Measurements from ENCODE around the gene CCR6. TPM values are rescaled to one million over a fixed set of nuclear protein-coding genes. Genes with fewer than 3 reads are reported as not detected.

The CCR6 gene
- total and polyA plus RNA-seq, 2 donors (not counting 3 experiments of a cell fraction or from before 2014, with no cell fraction given): not detected

- H3K36me3 ChIP-seq (ENCODE audit: control insufficient read depth in 2 of 2, extremely low read depth in 1 of 2, insufficient read depth in 2 of 2, low read length in 2 of 2): no peaks in the 10 kb centered on the region
- H3K27ac ChIP-seq (ENCODE audit: insufficient read depth, low read depth, low read length): no peak overlapping the region
- H3K9me3 ChIP-seq (replicated peaks; ENCODE audit: control insufficient read depth, insufficient read depth, low read length): no peaks in the 10 kb centered on the region
- no peaks in the 10 kb centered on the region for H3K4me1 ChIP-seq (ENCODE audit: control insufficient read depth, extremely low read depth, insufficient read depth, low read length)
- H3K4me3 ChIP-seq (replicated peaks in 1 of 3; ENCODE audit: insufficient read depth in 1 of 3, low read depth in 1 of 3, low read length in 3 of 3): no peak overlapping the region
- CTCF ChIA-PET: no interaction called here
- no TSS peak for BruUV-seq (replicated peaks)
- DNase-seq (ENCODE audit: low read depth, low spot score) (no peak), FAIRE-seq (no peak)
- H4K20me1 ChIP-seq (replicated peaks; ENCODE audit: control insufficient read depth, extremely low read depth, insufficient read depth, low read length): no peaks in the 10 kb centered on the region
- no peaks in the 10 kb centered on the region for H3K27me3 ChIP-seq (ENCODE audit: control insufficient read depth in 2 of 2, insufficient read depth in 2 of 2, low read length in 2 of 2)
- TF ChIP-seq, protein P1, sequence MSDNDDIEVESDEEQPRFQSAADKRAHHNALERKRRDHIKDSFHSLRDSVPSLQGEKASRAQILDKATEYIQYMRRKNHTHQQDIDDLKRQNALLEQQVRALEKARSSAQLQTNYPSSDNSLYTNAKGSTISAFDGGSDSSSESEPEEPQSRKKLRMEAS (IDR thresholded peaks at IDR 0.05; ENCODE audit: insufficient read depth, insufficient read length): no peak
- TF ChIP-seq GATA2 (IDR thresholded peaks at IDR 0.05; ENCODE audit: insufficient read depth, insufficient read length, low read depth, low read length) (no peak), POLR2AphosphoS5 (IDR thresholded peaks at IDR 0.05; ENCODE audit: insufficient read depth, low read depth, low read length) (no peak), FOS (IDR thresholded peaks at IDR 0.05; ENCODE audit: borderline replicate concordance, insufficient read depth, low read length) (no peak), EZH2 (IDR thresholded peaks at IDR 0.05; ENCODE audit: borderline replicate concordance, low read depth, low read length, severe bottlenecking) (no peak), MYC (IDR thresholded peaks at IDR 0.05; ENCODE audit: low read depth, low read length) (no peak), JUN (IDR thresholded peaks at IDR 0.05; ENCODE audit: borderline replicate concordance, insufficient read depth, insufficient read length, low read depth) (no peak), POLR2A (IDR thresholded peaks at IDR 0.05; ENCODE audit: low read depth, low read length) (no peak)
- TF ChIP-seq, protein P2, sequence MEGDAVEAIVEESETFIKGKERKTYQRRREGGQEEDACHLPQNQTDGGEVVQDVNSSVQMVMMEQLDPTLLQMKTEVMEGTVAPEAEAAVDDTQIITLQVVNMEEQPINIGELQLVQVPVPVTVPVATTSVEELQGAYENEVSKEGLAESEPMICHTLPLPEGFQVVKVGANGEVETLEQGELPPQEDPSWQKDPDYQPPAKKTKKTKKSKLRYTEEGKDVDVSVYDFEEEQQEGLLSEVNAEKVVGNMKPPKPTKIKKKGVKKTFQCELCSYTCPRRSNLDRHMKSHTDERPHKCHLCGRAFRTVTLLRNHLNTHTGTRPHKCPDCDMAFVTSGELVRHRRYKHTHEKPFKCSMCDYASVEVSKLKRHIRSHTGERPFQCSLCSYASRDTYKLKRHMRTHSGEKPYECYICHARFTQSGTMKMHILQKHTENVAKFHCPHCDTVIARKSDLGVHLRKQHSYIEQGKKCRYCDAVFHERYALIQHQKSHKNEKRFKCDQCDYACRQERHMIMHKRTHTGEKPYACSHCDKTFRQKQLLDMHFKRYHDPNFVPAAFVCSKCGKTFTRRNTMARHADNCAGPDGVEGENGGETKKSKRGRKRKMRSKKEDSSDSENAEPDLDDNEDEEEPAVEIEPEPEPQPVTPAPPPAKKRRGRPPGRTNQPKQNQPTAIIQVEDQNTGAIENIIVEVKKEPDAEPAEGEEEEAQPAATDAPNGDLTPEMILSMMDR (IDR thresholded peaks at IDR 0.05; ENCODE audit: extremely low read depth in 1 of 2, insufficient read depth in 1 of 2, low read depth in 1 of 2, low read length in 2 of 2): no peak
- POLR2A ChIA-PET: no interaction called here
- no peak overlapping the region for H3K9ac ChIP-seq (replicated peaks; ENCODE audit: extremely low read depth, insufficient read depth, low read length)
- H3K9me1 ChIP-seq (replicated peaks; ENCODE audit: control insufficient read depth, extremely low read depth, insufficient read depth, low read length): no peaks in the 10 kb centered on the region
- no peaks in the 10 kb centered on the region for H3K79me2 ChIP-seq (ENCODE audit: control insufficient read depth, insufficient read depth, low read length)
- intact Hi-C loops (cut with micrococcal nuclease): no loop called here
- no peak overlapping the region for H3K4me2 ChIP-seq (ENCODE audit: insufficient read depth, low read length)
- dilution Hi-C loops (cut with MboI; ENCODE audit: extremely low pct_ligation_motif_present, low sequenced_read_pairs): no loop called here
- H2AFZ ChIP-seq (ENCODE audit: low read depth, low read length): no peak overlapping the region
These were observed 20.6 kb upstream of the CCR6 start for GRCh38 chr6:167102318-167102717.

All from endothelial cell of umbilical vein (primary cell).